ENCODE results near the gene XYLT1. TPM values are rescaled to one million over a fixed set of nuclear protein-coding genes. Genes with fewer than 3 reads are reported as not detected.

XYLT1 gene
- total and polyA plus RNA-seq, 3 experiments from 2014 or later = 1.4 to 9.1 (median 6.8) TPM

DNA sequence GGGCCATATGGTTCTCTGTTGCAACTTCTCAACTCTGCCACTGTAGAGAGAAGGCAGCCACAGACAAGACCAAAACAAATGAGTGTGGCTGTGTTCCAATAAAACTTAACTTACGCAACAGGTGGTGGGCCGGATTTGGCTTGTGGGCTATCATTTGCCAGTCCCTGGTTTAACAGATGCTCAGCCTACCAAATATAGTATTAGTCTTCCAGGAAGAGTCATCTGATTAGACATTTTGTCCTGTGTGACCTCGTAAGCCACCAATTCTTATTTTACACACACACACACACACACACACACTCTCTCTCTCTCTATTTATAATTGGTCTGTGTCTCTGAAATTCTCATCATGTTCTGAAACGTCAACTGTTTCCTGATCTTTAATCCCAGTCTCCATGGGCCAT, 245.9 kb downstream of the XYLT1 start:
- H3K4me3 Mint-ChIP-seq = no peak overlapping the region
- peak in 3 of 5 donors; percentile 2 to 45 (median 20) for DNase-seq
- H3K4me1 Mint-ChIP-seq = peaks cover 22 to 37% (median 25%) of the 10 kb centered on the region in 3 donors
- H3K27me3 Mint-ChIP-seq = no peaks in the 10 kb centered on the region
- H3K4me3 ChIP-seq (ENCODE audit: low read length) = no peak overlapping the region
- no peaks in the 10 kb centered on the region for H3K27me3 ChIP-seq (ENCODE audit: insufficient read depth, low read length, poor library complexity, severe bottlenecking)
- H3K9me3 ChIP-seq (ENCODE audit: low read length) = no peaks in the 10 kb centered on the region
- peaks cover 0 to 13% (median 11%) of the 10 kb centered on the region in 3 donors for H3K36me3 Mint-ChIP-seq
- H3K36me3 ChIP-seq (ENCODE audit: insufficient read depth, low read length) = no peaks in the 10 kb centered on the region
- H3K9me3 Mint-ChIP-seq = no peaks in the 10 kb centered on the region
- no peaks in the 10 kb centered on the region for H3K4me1 ChIP-seq (ENCODE audit: insufficient read depth, low read length)
- H3K27ac Mint-ChIP-seq = peak overlapping the region in 6 of 8 donors; percentile 4 to 67 (median 47)
- ChIA-PET POLR2A (interaction anchor here (0.7 kb wide), 1 partner anchor 108 kb away, joined by 3 read pairs; no protein-coding TSS in a partner anchor), CTCF (no interaction called here)
- H3K27ac ChIP-seq (ENCODE audit: low read depth, low read length) = no peak overlapping the region

- no peaks in the 10 kb centered on the region for H3K4me1 ChIP-seq (ENCODE audit: insufficient read depth, low read length)
- ChIA-PET CTCF (interaction anchor here (1.1 kb wide), 1 partner anchor 355 kb away, joined by 3 read pairs; no protein-coding TSS in a partner anchor), POLR2A (no interaction called here)
- Mint-ChIP-seq H3K27me3 (no peaks in the 10 kb centered on the region), H3K36me3 (peaks cover 0 to 13% (median 11%) of the 10 kb centered on the region in 3 donors), H3K4me3 (no peak overlapping the region), H3K4me1 (peaks cover 22 to 37% (median 25%) of the 10 kb centered on the region in 3 donors), H3K27ac (peak overlapping the region in 5 of 8 donors; percentile 4 to 30 (median 9)), H3K9me3 (no peaks in the 10 kb centered on the region)
- H3K36me3 ChIP-seq (ENCODE audit: insufficient read depth, low read length) = no peaks in the 10 kb centered on the region
- DNase-seq = no peak
- H3K4me3 ChIP-seq (ENCODE audit: low read length) = no peak overlapping the region
- no peaks in the 10 kb centered on the region for H3K9me3 ChIP-seq (ENCODE audit: low read length)
- H3K27me3 ChIP-seq (ENCODE audit: insufficient read depth, low read length, poor library complexity, severe bottlenecking) = no peaks in the 10 kb centered on the region
- H3K27ac ChIP-seq (ENCODE audit: low read depth, low read length) = no peak overlapping the region
These were observed 246.4 kb downstream of the XYLT1 start for GRCh38 chr16:17224350-17224749.

DNA sequence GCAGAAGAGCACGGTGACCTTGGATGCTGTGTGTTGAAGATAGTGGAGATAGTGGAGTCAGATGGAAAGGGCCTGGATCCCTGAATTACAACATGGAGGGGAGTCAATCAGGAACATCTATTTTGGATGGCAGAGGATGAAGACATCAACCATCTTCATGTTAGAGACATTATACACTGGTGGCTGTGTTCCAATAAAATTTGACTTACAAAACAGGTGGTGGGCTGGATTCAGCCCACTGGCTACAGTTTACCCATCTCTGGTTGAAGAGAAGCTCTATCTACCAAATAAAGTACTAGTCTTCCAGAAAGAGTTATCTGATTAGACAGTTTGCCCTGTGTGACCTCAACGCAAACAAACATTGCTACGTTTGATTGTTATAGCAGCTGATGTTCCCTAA, 247.2 kb downstream of the XYLT1 start:
- no peaks in the 10 kb centered on the region for H3K9me3 Mint-ChIP-seq
- no peak for DNase-seq
- Histone ChIP-seq H3K27me3 (ENCODE audit: insufficient read depth, low read length, poor library complexity, severe bottlenecking) (no peaks in the 10 kb centered on the region), H3K9me3 (ENCODE audit: low read length) (no peaks in the 10 kb centered on the region), H3K4me3 (ENCODE audit: low read length) (no peak overlapping the region), H3K36me3 (ENCODE audit: insufficient read depth, low read length) (no peaks in the 10 kb centered on the region), H3K27ac (ENCODE audit: low read depth, low read length) (no peak overlapping the region), H3K4me1 (ENCODE audit: insufficient read depth, low read length) (no peaks in the 10 kb centered on the region)
- H3K27me3 Mint-ChIP-seq = no peaks in the 10 kb centered on the region
- H3K4me3 Mint-ChIP-seq = no peak overlapping the region
- peaks cover 22 to 37% (median 25%) of the 10 kb centered on the region in 3 donors for H3K4me1 Mint-ChIP-seq
- ChIA-PET POLR2A (no interaction called here), CTCF (interaction anchor here (1.1 kb wide), 1 partner anchor 356 kb away, joined by 3 read pairs; no protein-coding TSS in a partner anchor)
- peaks cover 0 to 13% (median 11%) of the 10 kb centered on the region in 3 donors for H3K36me3 Mint-ChIP-seq
- peak overlapping the region in 3 of 8 donors; percentile 8 to 76 (median 44) for H3K27ac Mint-ChIP-seq

DNA sequence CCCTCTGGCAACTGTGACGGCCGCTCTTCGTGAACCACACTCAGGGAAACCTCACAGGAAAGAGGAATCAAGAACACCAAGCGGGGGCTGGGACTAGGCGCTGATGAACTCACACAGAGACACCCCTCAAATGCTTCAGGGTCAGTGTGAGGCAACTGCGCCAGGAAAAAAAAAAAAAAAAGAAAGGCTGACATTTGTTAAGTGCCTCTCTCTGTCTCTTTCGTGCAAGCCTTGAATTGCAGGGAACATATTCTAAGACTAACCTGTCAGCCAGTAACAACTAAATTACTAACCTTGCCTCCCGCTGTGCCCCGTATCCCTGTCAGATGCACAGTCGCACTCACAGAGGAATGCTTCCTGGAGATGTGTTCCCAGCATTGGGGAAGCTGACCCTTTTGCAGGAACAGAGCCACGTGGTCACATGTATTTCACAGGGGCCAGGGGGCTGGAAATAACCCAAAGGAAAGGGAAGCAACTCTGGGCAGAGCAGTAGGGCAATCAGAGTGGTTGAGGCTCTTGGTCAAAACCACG, 247.8 kb downstream of the XYLT1 start:
- Mint-ChIP-seq H3K9me3 (no peaks in the 10 kb centered on the region), H3K4me3 (no peak overlapping the region), H3K27me3 (no peaks in the 10 kb centered on the region), H3K27ac (peak overlapping the region in 2 of 8 donors; percentile 14 to 66), H3K36me3 (peaks cover 0 to 11% (median 9%) of the 10 kb centered on the region in 3 donors), H3K4me1 (peaks cover 19 to 34% (median 25%) of the 10 kb centered on the region in 3 donors)
- Histone ChIP-seq H3K4me3 (ENCODE audit: low read length) (no peak overlapping the region), H3K27ac (ENCODE audit: low read depth, low read length) (no peak overlapping the region), H3K4me1 (ENCODE audit: insufficient read depth, low read length) (no peaks in the 10 kb centered on the region), H3K27me3 (ENCODE audit: insufficient read depth, low read length, poor library complexity, severe bottlenecking) (no peaks in the 10 kb centered on the region), H3K36me3 (ENCODE audit: insufficient read depth, low read length) (no peaks in the 10 kb centered on the region), H3K9me3 (ENCODE audit: low read length) (no peaks in the 10 kb centered on the region)
- POLR2A ChIA-PET = no interaction called here
- DNase-seq = no peak
- CTCF ChIA-PET = interaction anchor here (1.1 kb wide), 1 partner anchor 357 kb away, joined by 3 read pairs; no protein-coding TSS in a partner anchor

DNA sequence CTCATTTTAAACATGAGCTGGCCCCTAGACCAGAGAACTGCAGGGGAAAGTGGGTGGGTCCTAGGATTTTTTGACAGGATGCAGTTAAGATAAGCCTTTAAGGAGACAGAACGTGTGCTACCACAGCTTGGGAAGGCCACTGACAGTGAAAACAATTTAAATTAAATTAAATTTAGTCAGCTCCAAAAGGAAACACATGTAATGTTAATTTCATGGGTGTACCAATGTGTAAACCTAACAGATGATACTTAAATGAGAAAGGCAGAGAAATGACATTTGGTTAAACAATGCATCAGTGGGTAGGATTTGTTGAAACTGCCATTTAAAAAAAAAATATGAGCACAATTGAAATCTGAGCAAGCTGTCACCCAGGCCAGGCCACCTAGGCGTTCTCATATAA, 250.8 kb downstream of the XYLT1 start:
- H3K27me3 Mint-ChIP-seq = no peaks in the 10 kb centered on the region
- no peaks in the 10 kb centered on the region for H3K27me3 ChIP-seq (ENCODE audit: insufficient read depth, low read length, poor library complexity, severe bottlenecking)
- no peaks in the 10 kb centered on the region for H3K36me3 ChIP-seq (ENCODE audit: insufficient read depth, low read length)
- peaks cover 5 to 20% (median 7%) of the 10 kb centered on the region in 3 donors for H3K36me3 Mint-ChIP-seq
- H3K4me3 Mint-ChIP-seq = no peak overlapping the region
- ChIA-PET POLR2A (no interaction called here), CTCF (no interaction called here)
- H3K4me3 ChIP-seq (ENCODE audit: low read length) = no peak overlapping the region
- H3K9me3 Mint-ChIP-seq = no peaks in the 10 kb centered on the region
- no peaks in the 10 kb centered on the region for H3K4me1 ChIP-seq (ENCODE audit: insufficient read depth, low read length)
- H3K9me3 ChIP-seq (ENCODE audit: low read length) = no peaks in the 10 kb centered on the region
- DNase-seq = no peak
- H3K27ac Mint-ChIP-seq = no peak overlapping the region
- H3K27ac ChIP-seq (ENCODE audit: low read depth, low read length) = no peak overlapping the region
- peaks cover 8 to 14% (median 13%) of the 10 kb centered on the region in 3 donors for H3K4me1 Mint-ChIP-seq

DNA sequence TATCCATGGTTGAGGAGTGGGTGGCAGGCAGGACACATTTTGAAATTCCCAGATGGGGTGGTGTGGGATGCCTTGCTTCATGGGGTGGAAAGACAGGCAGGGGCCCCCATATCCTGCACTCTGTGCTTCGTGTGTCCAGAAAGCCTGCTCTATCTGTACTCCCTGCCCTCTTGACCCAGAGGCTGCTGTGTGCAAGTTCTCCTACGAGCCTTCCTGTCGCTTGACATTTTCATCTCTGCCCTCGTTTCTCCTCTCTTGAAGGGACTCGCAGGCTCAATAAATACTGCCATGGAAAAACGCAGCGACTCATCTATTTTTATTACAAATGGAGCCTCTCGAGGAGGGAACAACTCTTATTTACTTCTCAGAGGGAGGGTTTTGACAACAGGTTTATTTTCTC, 254.8 kb downstream of the XYLT1 start:
- H3K27ac ChIP-seq (ENCODE audit: low read depth, low read length) = no peak overlapping the region
- Mint-ChIP-seq H3K4me1 (peaks cover 10 to 22% (median 19%) of the 10 kb centered on the region in 3 donors), H3K36me3 (peaks cover 7 to 26% (median 18%) of the 10 kb centered on the region in 3 donors), H3K27ac (no peak overlapping the region), H3K4me3 (no peak overlapping the region), H3K9me3 (peaks cover 0 to 9% (median 0%) of the 10 kb centered on the region in 5 donors), H3K27me3 (no peaks in the 10 kb centered on the region)
- H3K4me1 ChIP-seq (ENCODE audit: insufficient read depth, low read length) = peaks cover 15% of the 10 kb centered on the region
- no peaks in the 10 kb centered on the region for H3K27me3 ChIP-seq (ENCODE audit: insufficient read depth, low read length, poor library complexity, severe bottlenecking)
- DNase-seq = no peak
- CTCF ChIA-PET = no interaction called here
- no peak overlapping the region for H3K4me3 ChIP-seq (ENCODE audit: low read length)
- H3K9me3 ChIP-seq (ENCODE audit: low read length) = peaks cover 8% of the 10 kb centered on the region
- no peaks in the 10 kb centered on the region for H3K36me3 ChIP-seq (ENCODE audit: insufficient read depth, low read length)
- POLR2A ChIA-PET = no interaction called here

GRCh38 chr16:17215306-17215705, 255.5 kb downstream of the XYLT1 start:
- peaks cover 7 to 26% (median 18%) of the 10 kb centered on the region in 3 donors for H3K36me3 Mint-ChIP-seq
- ChIA-PET CTCF (no interaction called here), POLR2A (no interaction called here)
- no peak overlapping the region for H3K27ac Mint-ChIP-seq
- no peak for DNase-seq
- Histone ChIP-seq H3K27me3 (ENCODE audit: insufficient read depth, low read length, poor library complexity, severe bottlenecking) (no peaks in the 10 kb centered on the region), H3K4me3 (ENCODE audit: low read length) (no peak overlapping the region), H3K4me1 (ENCODE audit: insufficient read depth, low read length) (peaks cover 15% of the 10 kb centered on the region), H3K27ac (ENCODE audit: low read depth, low read length) (no peak overlapping the region), H3K9me3 (ENCODE audit: low read length) (peaks cover 8% of the 10 kb centered on the region), H3K36me3 (ENCODE audit: insufficient read depth, low read length) (no peaks in the 10 kb centered on the region)
- H3K4me1 Mint-ChIP-seq = peaks cover 10 to 22% (median 14%) of the 10 kb centered on the region in 3 donors
- H3K9me3 Mint-ChIP-seq = peaks cover 0 to 9% (median 0%) of the 10 kb centered on the region in 5 donors
- H3K27me3 Mint-ChIP-seq = no peaks in the 10 kb centered on the region
- no peak overlapping the region for H3K4me3 Mint-ChIP-seq

GRCh38 chr16:17213974-17214373, 256.8 kb downstream of the XYLT1 start:
- DNase-seq = no peak
- Mint-ChIP-seq H3K9me3 (peaks cover 0 to 9% (median 0%) of the 10 kb centered on the region in 5 donors), H3K36me3 (peaks cover 9 to 26% (median 18%) of the 10 kb centered on the region in 3 donors), H3K4me1 (peaks cover 10 to 22% (median 14%) of the 10 kb centered on the region in 3 donors), H3K4me3 (no peak overlapping the region), H3K27ac (no peak overlapping the region), H3K27me3 (no peaks in the 10 kb centered on the region)
- Histone ChIP-seq H3K9me3 (ENCODE audit: low read length) (peaks cover 8% of the 10 kb centered on the region), H3K36me3 (ENCODE audit: insufficient read depth, low read length) (no peaks in the 10 kb centered on the region), H3K4me3 (ENCODE audit: low read length) (no peak overlapping the region), H3K4me1 (ENCODE audit: insufficient read depth, low read length) (peaks cover 15% of the 10 kb centered on the region), H3K27ac (ENCODE audit: low read depth, low read length) (no peak overlapping the region), H3K27me3 (ENCODE audit: insufficient read depth, low read length, poor library complexity, severe bottlenecking) (no peaks in the 10 kb centered on the region)
- ChIA-PET CTCF (no interaction called here), POLR2A (no interaction called here)

Data from CD8-positive, alpha-beta memory T cell (primary cell).